GM21390 (cell line): ENCODE data around the gene BANP.
"Not testable (repeated sequence)": the region's sequence is repeated elsewhere in the genome, so short reads cannot be mapped to it uniquely, and the experiment has no call there.

Source experiments
- ATAC-seq: cut with Tn5 transposase; IDR thresholded peaks from one replicate; pipeline ENCODE4 v1.9.1; 2021; ENCODE audit not compliant: unreplicated experiment

Gene BANP

GRCh38 chr16:88077328-88078108 is 126.3 kb downstream of the BANP start:
- no peak for ATAC-seq

GRCh38 chr16:88078111-88078775 is 127.0 kb downstream of the BANP start:
- ATAC-seq, result no peak

- ATAC-seq, result no peak
These were observed 132.3 kb downstream of the BANP start for GRCh38 chr16:88083582-88083981.

- ATAC-seq, result no peak
These were observed 133.6 kb downstream of the BANP start for GRCh38 chr16:88084881-88085280.

- ATAC-seq, result no peak
These were observed 135.6 kb downstream of the BANP start for GRCh38 chr16:88086571-88087516.

- ATAC-seq, result no peak
These were observed 136.3 kb downstream of the BANP start for GRCh38 chr16:88087517-88087877.

- no peak for ATAC-seq
These were observed 136.9 kb downstream of the BANP start for GRCh38 chr16:88088161-88088581.

GRCh38 chr16:88088611-88089010 is 137.4 kb downstream of the BANP start:
- ATAC-seq, result not testable (repeated sequence)

GRCh38 chr16:88089071-88089470 is 137.8 kb downstream of the BANP start:
- not testable (repeated sequence) for ATAC-seq

- ATAC-seq, result not testable (repeated sequence)
These were observed 138.6 kb downstream of the BANP start for GRCh38 chr16:88089632-88090376.

- ATAC-seq, result not testable (repeated sequence)
These were observed 139.3 kb downstream of the BANP start for GRCh38 chr16:88090377-88091175.

GRCh38 chr16:88091221-88091971 is 140.2 kb downstream of the BANP start:
- ATAC-seq, result not testable (repeated sequence)

- ATAC-seq, result not testable (repeated sequence)
These were observed 140.7 kb downstream of the BANP start for GRCh38 chr16:88091972-88092302.

GRCh38 chr16:88092791-88093555 is 141.7 kb downstream of the BANP start:
- not testable (repeated sequence) for ATAC-seq

- not testable (repeated sequence) for ATAC-seq
These were observed 142.5 kb downstream of the BANP start for GRCh38 chr16:88093556-88094252.

- ATAC-seq, result not testable (repeated sequence)
These were observed 143.0 kb downstream of the BANP start for GRCh38 chr16:88094253-88094575.

- ATAC-seq, result not testable (repeated sequence)
These were observed 143.7 kb downstream of the BANP start for GRCh38 chr16:88094900-88095299.

- ATAC-seq, result not testable (repeated sequence)
These were observed 145.4 kb downstream of the BANP start for GRCh38 chr16:88096659-88097058.
